GM13977 (cell line): ENCODE measurements around the gene HIVEP2.

Source experiments
- DNase-seq: peaks from one replicate; pipeline ENCODE4 v3.0.0; 2012; ENCODE audit warnings: low spot score
- in situ Hi-C: fragments of 300-500 bp; cut with MboI; formaldehyde crosslinking; loops from one replicate; pipeline ENCODE4 v1.12.0; 2022; ENCODE audit warnings: low sequenced_read_pairs, low pct_unique_long_range_greater_than_20kb, mixed read lengths, inconsistent platforms; ENCODE audit not compliant: unreplicated experiment
- TF ChIP-seq, protein P1 (sequence below): IDR thresholded peaks from 2 replicates; pipeline ENCODE4 v1.5.1; 2012; ENCODE audit warnings: mild to moderate bottlenecking, control low read depth; ENCODE audit not compliant: insufficient read depth; ENCODE audit errors: extremely low read depth, missing control alignments

The HIVEP2 gene

DNA sequence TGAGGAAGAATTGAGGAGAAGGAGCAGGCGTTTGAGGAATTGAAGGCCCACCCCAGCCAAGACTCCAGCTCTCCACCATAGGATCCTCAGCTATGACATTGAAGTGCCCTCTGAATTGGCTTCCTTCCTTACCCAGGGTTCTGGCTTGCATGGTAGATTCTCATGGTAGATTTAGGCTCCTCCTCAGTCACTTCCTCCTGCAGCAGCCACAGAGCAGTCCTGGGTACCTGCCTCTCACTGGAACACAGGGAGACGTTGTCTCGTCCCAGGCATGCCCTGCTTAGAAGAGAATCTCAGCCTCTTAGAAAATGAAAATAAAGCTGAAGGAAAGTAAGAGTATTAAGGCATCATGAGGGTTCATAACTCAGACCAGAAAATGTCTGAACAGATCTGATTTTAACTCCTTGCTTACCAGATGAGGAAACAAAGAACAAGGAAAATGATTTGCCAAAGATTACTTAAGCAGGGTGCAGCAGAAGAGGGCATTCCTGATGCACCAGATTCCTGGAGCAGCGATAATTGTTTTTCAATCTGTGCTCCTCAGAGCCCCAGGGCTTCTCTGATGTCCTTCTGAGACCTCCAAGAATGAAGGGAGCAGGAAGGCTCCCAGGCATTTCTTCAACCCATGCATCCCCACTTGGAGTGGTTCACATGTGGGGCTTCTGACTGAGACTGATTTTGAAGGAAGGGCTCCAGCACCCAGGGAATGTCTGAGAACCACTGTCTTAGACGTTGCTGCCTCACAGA, 219.8 kb downstream of the HIVEP2 start:
- TF ChIP-seq, protein P1, sequence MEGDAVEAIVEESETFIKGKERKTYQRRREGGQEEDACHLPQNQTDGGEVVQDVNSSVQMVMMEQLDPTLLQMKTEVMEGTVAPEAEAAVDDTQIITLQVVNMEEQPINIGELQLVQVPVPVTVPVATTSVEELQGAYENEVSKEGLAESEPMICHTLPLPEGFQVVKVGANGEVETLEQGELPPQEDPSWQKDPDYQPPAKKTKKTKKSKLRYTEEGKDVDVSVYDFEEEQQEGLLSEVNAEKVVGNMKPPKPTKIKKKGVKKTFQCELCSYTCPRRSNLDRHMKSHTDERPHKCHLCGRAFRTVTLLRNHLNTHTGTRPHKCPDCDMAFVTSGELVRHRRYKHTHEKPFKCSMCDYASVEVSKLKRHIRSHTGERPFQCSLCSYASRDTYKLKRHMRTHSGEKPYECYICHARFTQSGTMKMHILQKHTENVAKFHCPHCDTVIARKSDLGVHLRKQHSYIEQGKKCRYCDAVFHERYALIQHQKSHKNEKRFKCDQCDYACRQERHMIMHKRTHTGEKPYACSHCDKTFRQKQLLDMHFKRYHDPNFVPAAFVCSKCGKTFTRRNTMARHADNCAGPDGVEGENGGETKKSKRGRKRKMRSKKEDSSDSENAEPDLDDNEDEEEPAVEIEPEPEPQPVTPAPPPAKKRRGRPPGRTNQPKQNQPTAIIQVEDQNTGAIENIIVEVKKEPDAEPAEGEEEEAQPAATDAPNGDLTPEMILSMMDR: no peak
- in situ Hi-C loops: no loop called here
- DNase-seq: no peak

DNA sequence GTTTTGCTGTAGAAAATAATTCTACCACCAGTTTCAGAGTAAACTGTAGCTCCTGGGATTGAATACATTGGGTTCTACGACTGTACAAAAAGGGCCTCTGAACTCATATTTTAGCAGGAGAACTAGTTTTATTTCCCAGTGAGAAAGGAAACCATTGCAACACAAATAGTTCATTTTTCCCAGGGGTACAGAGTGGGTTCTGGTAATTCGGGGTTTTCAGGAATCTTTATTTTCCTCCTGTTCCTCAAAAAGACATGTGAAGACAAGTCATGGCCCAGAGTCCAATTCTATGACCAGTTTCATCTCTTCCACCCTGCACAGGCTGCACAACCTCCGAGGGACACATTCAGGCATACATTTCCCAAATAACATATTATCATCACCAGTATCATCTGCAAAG, 222.1 kb downstream of the HIVEP2 start:
- in situ Hi-C loops: loop anchor here (25.0 kb wide), 1 partner anchor 689 kb away; no protein-coding TSS in a partner anchor
- DNase-seq: no peak
- TF ChIP-seq, protein P1: no peak

- no peak for DNase-seq
- TF ChIP-seq, protein P1: no peak
- in situ Hi-C loops: loop anchor here (25.0 kb wide), 1 partner anchor 690 kb away; no protein-coding TSS in a partner anchor
Observed at GRCh38 chr6:142722012-142722411, 223.0 kb downstream of the HIVEP2 start.

DNA sequence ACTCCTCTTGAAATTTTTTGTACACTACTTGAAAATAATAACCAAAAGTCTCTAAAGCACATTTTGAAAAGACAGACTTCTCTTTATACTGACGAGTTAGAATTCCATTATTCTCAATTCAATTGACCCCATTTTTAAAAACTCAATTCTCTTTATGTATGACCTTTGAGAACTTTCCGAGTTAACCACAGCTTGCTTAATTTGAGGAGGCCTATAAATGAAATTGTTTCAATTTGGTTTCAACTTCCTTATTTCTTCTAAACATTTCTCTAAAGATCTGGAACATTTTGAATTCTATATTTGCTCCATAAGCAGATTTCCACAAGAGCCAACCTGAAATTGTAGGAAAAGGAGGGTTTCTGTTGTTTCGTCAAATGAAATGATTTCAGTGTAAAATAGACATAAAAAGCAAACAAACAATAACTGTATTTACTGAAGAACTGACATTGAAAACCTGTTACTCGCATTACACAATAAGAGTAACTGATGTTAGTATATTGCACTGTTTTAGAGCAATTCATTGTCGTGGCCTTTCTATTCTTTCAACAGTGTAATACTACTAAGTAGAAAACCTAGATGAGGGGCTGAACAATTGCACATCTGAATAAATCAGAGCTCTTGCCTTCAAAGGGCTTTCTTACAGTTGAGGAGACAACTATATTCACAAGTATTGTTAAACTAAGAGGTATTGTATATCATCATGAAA, 223.6 kb downstream of the HIVEP2 start:
- TF ChIP-seq, protein P1: no peak
- in situ Hi-C loops: loop anchor here (25.0 kb wide), 1 partner anchor 691 kb away; no protein-coding TSS in a partner anchor
- DNase-seq: no peak

DNA sequence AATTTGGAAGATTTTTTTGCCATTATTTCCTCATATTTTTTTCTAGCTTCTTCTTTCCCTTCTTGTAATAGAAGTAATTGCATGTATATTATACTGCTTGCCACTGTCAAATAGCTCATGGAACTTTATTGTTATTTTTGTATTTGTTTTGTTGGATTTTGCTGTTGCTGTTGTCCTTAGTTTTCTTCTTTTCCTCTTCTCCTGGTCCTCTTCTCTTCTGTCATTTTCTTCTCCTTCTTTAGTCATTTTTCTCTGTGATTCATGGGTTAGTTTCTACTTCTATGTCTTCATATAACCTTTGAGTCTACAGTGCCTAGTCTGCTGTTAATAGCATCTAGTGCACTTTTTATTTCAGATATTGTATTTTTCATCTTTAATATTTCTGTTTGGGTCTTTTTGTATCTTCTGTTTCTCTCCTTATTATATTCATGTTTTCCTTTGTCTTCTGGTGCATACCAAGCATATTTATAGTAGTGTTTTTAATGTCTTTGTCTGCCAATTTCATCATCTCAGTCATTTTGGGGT, 226.2 kb downstream of the HIVEP2 start:
- no peak for DNase-seq
- TF ChIP-seq, protein P1: no peak
- in situ Hi-C loops: loop anchor here (25.0 kb wide), 1 partner anchor 694 kb away; no protein-coding TSS in a partner anchor

- in situ Hi-C loops: loop anchor here (25.0 kb wide), 1 partner anchor 696 kb away; no protein-coding TSS in a partner anchor
- TF ChIP-seq, protein P1: no peak
- no peak for DNase-seq
Observed at GRCh38 chr6:142716097-142716496, 228.9 kb downstream of the HIVEP2 start.
